ENCODE measurements around the gene EP400.

- TF ChIP-seq, protein P1, sequence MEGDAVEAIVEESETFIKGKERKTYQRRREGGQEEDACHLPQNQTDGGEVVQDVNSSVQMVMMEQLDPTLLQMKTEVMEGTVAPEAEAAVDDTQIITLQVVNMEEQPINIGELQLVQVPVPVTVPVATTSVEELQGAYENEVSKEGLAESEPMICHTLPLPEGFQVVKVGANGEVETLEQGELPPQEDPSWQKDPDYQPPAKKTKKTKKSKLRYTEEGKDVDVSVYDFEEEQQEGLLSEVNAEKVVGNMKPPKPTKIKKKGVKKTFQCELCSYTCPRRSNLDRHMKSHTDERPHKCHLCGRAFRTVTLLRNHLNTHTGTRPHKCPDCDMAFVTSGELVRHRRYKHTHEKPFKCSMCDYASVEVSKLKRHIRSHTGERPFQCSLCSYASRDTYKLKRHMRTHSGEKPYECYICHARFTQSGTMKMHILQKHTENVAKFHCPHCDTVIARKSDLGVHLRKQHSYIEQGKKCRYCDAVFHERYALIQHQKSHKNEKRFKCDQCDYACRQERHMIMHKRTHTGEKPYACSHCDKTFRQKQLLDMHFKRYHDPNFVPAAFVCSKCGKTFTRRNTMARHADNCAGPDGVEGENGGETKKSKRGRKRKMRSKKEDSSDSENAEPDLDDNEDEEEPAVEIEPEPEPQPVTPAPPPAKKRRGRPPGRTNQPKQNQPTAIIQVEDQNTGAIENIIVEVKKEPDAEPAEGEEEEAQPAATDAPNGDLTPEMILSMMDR (IDR thresholded peaks at IDR 0.05) = no peak
- no peak for TF ChIP-seq POLR2AphosphoS5 (IDR thresholded peaks at IDR 0.05)
- TF ChIP-seq POLR2A (IDR thresholded peaks at IDR 0.05) = no peak
- TF ChIP-seq EP300 (IDR thresholded peaks at IDR 0.05) = no peak
Measured at GRCh38 chr12:132025526-132025925, 75.8 kb downstream of the EP400 start.

Measured in upper lobe of left lung (tissue), 4 donors.